Measurements from ENCODE around the gene PHLDB1.

PHLDB1 gene

GRCh38 chr11:118663381-118663780 is 56.0 kb downstream of the PHLDB1 start:
- Histone ChIP-seq H3K27me3 (ENCODE audit: control insufficient read depth, low read length) (no peaks in the 10 kb centered on the region), H3K79me2 (ENCODE audit: control insufficient read depth, low read length) (no peaks in the 10 kb centered on the region), H3K4me3 (ENCODE audit: low read length) (no peak overlapping the region), H3K9me3 (ENCODE audit: control insufficient read depth, insufficient read depth, low read length) (no peaks in the 10 kb centered on the region), H4K20me1 (ENCODE audit: control insufficient read depth, insufficient read depth, low read depth, low read length) (no peaks in the 10 kb centered on the region), H3F3A (ENCODE audit: control insufficient read depth, insufficient read depth) (no peaks in the 10 kb centered on the region), H3K9me2 (replicated peaks; ENCODE audit: control insufficient read depth, low read length) (no peaks in the 10 kb centered on the region), H3K4me2 (ENCODE audit: low read length) (no peak overlapping the region), H3K36me3 (ENCODE audit: control insufficient read depth, low read length) (no peaks in the 10 kb centered on the region), H3K27ac (ENCODE audit: low read depth, low read length) (no peak overlapping the region), H3K4me1 (ENCODE audit: control insufficient read depth, low read length) (0 out of 2 replicates have a peak, but pooled peaks cover 4% of the 10 kb centered on the region)
- no peak for TF ChIP-seq EZH2phosphoT487 (IDR thresholded peaks at IDR 0.05; ENCODE audit: borderline replicate concordance, low read length)
- TF ChIP-seq, protein P1, sequence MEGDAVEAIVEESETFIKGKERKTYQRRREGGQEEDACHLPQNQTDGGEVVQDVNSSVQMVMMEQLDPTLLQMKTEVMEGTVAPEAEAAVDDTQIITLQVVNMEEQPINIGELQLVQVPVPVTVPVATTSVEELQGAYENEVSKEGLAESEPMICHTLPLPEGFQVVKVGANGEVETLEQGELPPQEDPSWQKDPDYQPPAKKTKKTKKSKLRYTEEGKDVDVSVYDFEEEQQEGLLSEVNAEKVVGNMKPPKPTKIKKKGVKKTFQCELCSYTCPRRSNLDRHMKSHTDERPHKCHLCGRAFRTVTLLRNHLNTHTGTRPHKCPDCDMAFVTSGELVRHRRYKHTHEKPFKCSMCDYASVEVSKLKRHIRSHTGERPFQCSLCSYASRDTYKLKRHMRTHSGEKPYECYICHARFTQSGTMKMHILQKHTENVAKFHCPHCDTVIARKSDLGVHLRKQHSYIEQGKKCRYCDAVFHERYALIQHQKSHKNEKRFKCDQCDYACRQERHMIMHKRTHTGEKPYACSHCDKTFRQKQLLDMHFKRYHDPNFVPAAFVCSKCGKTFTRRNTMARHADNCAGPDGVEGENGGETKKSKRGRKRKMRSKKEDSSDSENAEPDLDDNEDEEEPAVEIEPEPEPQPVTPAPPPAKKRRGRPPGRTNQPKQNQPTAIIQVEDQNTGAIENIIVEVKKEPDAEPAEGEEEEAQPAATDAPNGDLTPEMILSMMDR (IDR thresholded peaks at IDR 0.05; ENCODE audit: low read depth, low read length, poor library complexity, severe bottlenecking) = no peak

- H3K27ac ChIP-seq (ENCODE audit: low read depth, low read length) = no peak overlapping the region
- 0 out of 2 replicates have a peak, but pooled peaks cover 4% of the 10 kb centered on the region for H3K4me1 ChIP-seq (ENCODE audit: control insufficient read depth, low read length)
- no peaks in the 10 kb centered on the region for H3K36me3 ChIP-seq (ENCODE audit: control insufficient read depth, low read length)
- TF ChIP-seq, protein P1 (IDR thresholded peaks at IDR 0.05; ENCODE audit: low read depth, low read length, poor library complexity, severe bottlenecking) = no peak
- TF ChIP-seq EZH2phosphoT487 (IDR thresholded peaks at IDR 0.05; ENCODE audit: borderline replicate concordance, low read length) = no peak
- H3K27me3 ChIP-seq (ENCODE audit: control insufficient read depth, low read length) = 0 out of 2 replicates have a peak, but pooled peaks cover 1% of the 10 kb centered on the region
- H3K79me2 ChIP-seq (ENCODE audit: control insufficient read depth, low read length) = no peaks in the 10 kb centered on the region
- no peak overlapping the region for H3K4me3 ChIP-seq (ENCODE audit: low read length)
- no peaks in the 10 kb centered on the region for H3F3A ChIP-seq (ENCODE audit: control insufficient read depth, insufficient read depth)
- H3K4me2 ChIP-seq (ENCODE audit: low read length) = no peak overlapping the region
- no peaks in the 10 kb centered on the region for H3K9me2 ChIP-seq (replicated peaks; ENCODE audit: control insufficient read depth, low read length)
- no peaks in the 10 kb centered on the region for H4K20me1 ChIP-seq (ENCODE audit: control insufficient read depth, insufficient read depth, low read depth, low read length)
- H3K9me3 ChIP-seq (ENCODE audit: control insufficient read depth, insufficient read depth, low read length) = no peaks in the 10 kb centered on the region
Measured at GRCh38 chr11:118663902-118664301, 56.5 kb downstream of the PHLDB1 start.

- Histone ChIP-seq H3F3A (ENCODE audit: control insufficient read depth, insufficient read depth) (no peaks in the 10 kb centered on the region), H3K4me2 (ENCODE audit: low read length) (no peak overlapping the region), H4K20me1 (ENCODE audit: control insufficient read depth, insufficient read depth, low read depth, low read length) (no peaks in the 10 kb centered on the region)
Measured at GRCh38 chr11:118666371-118666770, 59.0 kb downstream of the PHLDB1 start.

More at GRCh38 chr11:118666371-118666770, 59.0 kb downstream of the PHLDB1 start:
- no peaks in the 10 kb centered on the region for H3K79me2 ChIP-seq (ENCODE audit: control insufficient read depth, low read length)
- no peak overlapping the region for H3K27ac ChIP-seq (ENCODE audit: low read depth, low read length)
- TF ChIP-seq, protein P1 (IDR thresholded peaks at IDR 0.05; ENCODE audit: low read depth, low read length, poor library complexity, severe bottlenecking) = no peak
- no peak for TF ChIP-seq EZH2phosphoT487 (IDR thresholded peaks at IDR 0.05; ENCODE audit: borderline replicate concordance, low read length)
- no peaks in the 10 kb centered on the region for H3K9me3 ChIP-seq (ENCODE audit: control insufficient read depth, insufficient read depth, low read length)
- no peaks in the 10 kb centered on the region for H3K36me3 ChIP-seq (ENCODE audit: control insufficient read depth, low read length)
- no peaks in the 10 kb centered on the region for H3K9me2 ChIP-seq (replicated peaks; ENCODE audit: control insufficient read depth, low read length)
- peaks cover 14% of the 10 kb centered on the region for H3K27me3 ChIP-seq (ENCODE audit: control insufficient read depth, low read length)
- no peak overlapping the region for H3K4me3 ChIP-seq (ENCODE audit: low read length)
- H3K4me1 ChIP-seq (ENCODE audit: control insufficient read depth, low read length) = no peaks in the 10 kb centered on the region
